Subcutaneous adipose tissue (tissue), 4 donors: ENCODE data around the gene FCAMR. TPM values are rescaled to one million over a fixed set of nuclear protein-coding genes. Genes with fewer than 3 reads are reported as not detected.

ENCODE experiments used
- total RNA-seq, 4 donors: library from RNA; depleted of rRNA; stranded (reverse); fragments of >200 nt; gene quantifications; one replicate each; pipeline ENCODE4 v1.1.0, GENCODE V29; 2016
- TF ChIP-seq, protein P1 (sequence below): fragments of 450-650 bp; IDR thresholded peaks from one replicate; pipeline ENCODE4 v1.5.1; 2016; ENCODE audit warnings: low read depth, mild to moderate bottlenecking, control low read depth, antibody characterized with exemption, moderate library complexity

FCAMR gene
- total RNA-seq, 4 donors from 2014 or later: not detected

DNA sequence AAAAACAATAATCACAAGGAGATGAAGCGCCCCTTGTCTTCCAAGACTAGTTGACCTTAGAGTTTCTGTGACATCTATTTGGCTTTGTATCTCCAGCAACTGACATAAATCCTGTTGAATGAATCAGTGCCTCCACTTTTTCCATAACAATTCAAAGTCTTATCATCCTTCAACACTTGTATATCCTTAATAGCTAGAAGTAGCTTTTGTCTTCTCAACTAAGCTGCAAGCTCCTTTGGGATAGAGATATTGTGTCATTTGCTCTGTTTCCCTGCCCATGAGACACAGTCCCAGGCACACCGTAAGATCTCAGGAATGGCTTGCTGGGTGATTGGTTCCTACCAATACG, 29.7 kb downstream of the FCAMR start:
- TF ChIP-seq, protein P1, sequence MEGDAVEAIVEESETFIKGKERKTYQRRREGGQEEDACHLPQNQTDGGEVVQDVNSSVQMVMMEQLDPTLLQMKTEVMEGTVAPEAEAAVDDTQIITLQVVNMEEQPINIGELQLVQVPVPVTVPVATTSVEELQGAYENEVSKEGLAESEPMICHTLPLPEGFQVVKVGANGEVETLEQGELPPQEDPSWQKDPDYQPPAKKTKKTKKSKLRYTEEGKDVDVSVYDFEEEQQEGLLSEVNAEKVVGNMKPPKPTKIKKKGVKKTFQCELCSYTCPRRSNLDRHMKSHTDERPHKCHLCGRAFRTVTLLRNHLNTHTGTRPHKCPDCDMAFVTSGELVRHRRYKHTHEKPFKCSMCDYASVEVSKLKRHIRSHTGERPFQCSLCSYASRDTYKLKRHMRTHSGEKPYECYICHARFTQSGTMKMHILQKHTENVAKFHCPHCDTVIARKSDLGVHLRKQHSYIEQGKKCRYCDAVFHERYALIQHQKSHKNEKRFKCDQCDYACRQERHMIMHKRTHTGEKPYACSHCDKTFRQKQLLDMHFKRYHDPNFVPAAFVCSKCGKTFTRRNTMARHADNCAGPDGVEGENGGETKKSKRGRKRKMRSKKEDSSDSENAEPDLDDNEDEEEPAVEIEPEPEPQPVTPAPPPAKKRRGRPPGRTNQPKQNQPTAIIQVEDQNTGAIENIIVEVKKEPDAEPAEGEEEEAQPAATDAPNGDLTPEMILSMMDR: no peak

DNA sequence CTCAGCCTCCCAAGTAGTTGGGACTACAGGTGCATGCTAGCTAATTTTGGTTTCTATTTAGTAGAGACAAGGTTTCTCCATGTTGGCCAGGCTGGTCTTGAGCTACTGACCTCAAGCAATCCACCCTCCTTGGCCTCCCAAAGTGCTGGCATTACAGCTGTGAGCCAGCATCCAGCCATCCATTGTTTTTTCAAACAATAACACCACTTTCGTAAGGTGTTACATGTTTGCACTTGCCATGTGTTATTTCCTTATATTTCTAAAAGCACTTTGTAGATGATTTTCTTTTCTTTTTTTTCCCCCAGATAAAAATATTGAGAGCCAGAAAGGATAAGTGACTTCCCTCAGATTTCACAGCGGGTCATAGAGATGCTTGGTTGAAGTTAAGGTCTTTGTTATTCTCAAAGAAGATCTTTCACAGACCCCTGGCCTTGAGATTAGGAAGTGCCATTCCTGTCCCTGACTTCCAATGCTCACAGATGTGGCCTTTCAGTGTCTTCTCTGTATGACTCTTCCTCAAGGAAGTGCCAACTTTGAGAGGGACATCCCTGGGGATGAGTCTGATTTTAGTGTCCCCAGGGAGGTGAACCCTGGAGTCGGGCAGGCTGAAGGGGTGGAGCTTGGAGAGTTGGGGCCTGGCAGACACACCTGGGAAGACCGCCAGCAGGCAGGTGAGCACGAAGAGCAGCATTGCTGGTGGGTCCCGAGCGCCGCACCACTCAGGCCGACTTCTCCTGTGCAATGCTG, 30.2 kb downstream of the FCAMR start:
- TF ChIP-seq, protein P1: no peak

DNA sequence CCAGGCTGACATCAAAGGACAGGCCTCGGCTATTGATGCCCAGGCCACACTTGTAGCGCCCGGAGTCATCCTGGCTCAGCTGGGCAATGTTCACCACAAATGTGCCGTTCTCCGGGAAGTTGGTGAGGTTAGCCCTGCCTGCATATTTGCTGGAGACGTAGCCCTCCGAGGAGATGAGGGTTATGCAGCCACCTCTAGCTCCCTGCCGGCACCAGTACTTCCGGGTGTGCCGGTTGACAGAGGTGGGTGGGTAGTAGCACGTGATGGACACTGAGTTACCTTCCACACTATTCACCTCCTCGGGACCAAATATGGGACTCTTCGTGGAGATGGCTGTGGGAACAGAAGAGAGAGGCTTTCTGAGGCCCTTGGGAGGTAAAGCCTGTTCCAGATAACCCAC, 31.1 kb downstream of the FCAMR start:
- TF ChIP-seq, protein P1: no peak

DNA sequence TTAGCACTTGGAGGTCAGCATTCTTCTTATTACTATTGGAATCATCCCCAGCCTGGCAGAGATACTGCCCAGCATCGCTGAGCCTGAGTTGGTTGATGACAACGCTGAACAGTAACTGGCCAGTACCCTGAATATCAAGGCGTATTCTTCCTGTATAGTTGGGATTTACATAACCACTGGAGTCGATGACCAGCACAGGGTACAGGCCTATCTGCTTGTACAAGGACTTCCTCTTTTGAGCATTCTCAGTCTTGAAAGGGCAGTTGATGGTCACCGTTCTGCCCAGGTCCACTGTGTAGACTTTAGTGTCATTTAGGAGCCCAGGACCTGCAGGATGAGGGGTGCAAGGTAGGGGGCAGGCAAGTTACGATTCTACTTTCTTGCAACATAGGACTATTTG, 32.8 kb downstream of the FCAMR start:
- TF ChIP-seq, protein P1: no peak

DNA sequence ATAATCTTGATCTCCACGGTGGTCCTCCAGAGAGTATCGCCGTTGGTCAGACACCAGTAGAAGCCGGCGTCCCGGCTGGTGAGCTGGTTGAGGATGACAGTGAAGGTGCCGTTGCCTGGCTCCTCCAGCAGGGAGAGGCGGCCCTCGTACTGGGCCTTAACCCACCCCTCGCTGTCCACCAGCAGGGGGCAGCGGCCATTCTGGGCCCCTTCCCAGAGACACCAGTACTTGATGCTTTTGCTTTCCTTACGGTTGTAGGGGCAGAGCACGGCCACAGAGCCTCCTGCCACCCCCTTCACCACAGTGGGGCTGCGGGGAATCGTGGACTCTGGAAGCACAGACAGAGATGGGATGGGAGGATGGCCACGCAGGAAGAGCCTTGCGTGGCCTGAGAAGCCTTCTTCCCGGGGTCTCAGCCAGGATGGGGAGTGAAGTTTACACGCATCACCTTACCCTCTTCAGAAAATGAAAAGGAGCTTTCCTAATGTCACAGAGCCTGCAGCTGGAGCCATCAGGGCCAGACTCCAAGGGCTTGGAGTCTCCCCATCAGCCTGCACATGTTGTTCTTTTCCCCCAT, 34.7 kb downstream of the FCAMR start:
- TF ChIP-seq, protein P1: no peak

DNA sequence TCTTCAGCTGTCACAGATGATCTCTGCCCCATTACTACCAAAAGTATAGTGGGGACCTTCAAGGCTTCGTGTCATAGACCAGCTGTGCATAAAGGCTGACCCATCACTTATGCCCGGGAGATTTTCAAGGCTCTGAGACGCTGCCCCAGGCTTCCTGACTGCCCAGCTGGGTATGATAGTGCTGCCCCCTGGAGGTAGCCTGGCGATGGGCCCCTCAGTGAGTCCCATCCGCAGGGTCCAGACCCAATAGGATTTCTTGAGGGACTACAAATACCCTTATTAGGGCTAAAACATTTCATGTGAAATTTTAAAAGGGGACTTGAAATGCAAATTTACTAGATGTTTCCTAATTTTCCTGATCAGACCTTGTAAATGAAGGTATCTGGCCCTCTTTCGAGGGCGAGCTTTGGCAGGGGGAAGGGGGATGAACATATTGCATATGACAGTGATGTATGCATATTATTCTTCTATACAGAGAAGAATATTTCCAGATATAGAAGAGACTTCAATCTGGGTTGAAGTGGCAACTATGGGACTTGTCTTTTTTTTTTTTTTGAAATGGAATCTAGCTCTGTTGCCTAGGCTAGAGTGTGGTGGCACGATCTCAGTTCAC, 36.8 kb downstream of the FCAMR start:
- TF ChIP-seq, protein P1: no peak

DNA sequence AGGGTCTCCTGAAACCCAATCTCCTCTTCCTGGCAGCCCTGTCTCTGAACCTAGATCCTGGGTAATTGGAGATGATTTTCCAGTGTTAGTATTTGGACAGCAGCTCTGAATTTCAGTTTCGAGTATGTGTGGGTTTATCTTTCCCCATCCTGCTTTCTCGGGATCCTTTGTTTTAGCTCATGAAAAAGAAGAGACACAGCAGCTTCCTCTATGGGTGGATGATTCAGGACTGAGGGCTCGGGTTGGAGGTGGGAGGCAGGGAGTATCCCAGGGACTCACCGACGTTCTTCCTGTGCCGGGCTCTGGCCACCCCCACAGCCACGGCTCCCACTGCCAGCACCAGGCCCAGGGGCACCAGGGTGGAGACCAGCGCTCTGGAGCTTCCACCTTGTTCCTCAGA, 38.1 kb downstream of the FCAMR start:
- TF ChIP-seq, protein P1: no peak
